Activated CD8-positive, alpha-beta T cell treated with anti-CD3 and anti-CD28 coated beads, Interleukin-2, amount 10 ng/mL, durations not matched to agents 7 days and 5 days (primary cell): Measurements from ENCODE around the gene XBP1. TPM values are rescaled to one million over a fixed set of nuclear protein-coding genes. Genes with fewer than 3 reads are reported as not detected.
A peak's percentile ranks its signal among the peaks of the same experiment; 100 is the strongest.
"Not testable (repeated sequence)": the region's sequence is repeated elsewhere in the genome, so short reads cannot be mapped to it uniquely, and the experiment has no call there.

Experiments
- ATAC-seq: fragments of 150-1000 bp; cut with Tn5 transposase; one replicate; pipeline ENCODE4 v1.10.0; 2021; ENCODE audit warnings: moderate library complexity
- CTCF ChIA-PET: fragments of 350-600 bp; sonication (Branson Sonifier 250); formaldehyde crosslinking; loops from one replicate; lab custom pipeline; 2021; ENCODE audit warnings: antibody characterized with exemption; lab: Charles Lee
- POLR2A ChIA-PET: fragments of 350-600 bp; sonication (Branson Sonifier 250); formaldehyde crosslinking; loops from one replicate; lab custom pipeline; 2021; ENCODE audit warnings: antibody characterized with exemption; lab: Charles Lee
- DNase-seq: peaks from one replicate; pipeline ENCODE4 v3.0.0-alpha.2; 2020
- H3K27ac Mint-ChIP-seq: one replicate; pipeline ENCODE4 v1.8.0; 2021; ENCODE audit warnings: mild to moderate bottlenecking, mixed read lengths
- H3K27me3 Mint-ChIP-seq: one replicate; pipeline ENCODE4 v1.8.0; 2021; ENCODE audit warnings: low read depth, mixed read lengths
- H3K36me3 Mint-ChIP-seq: one replicate; pipeline ENCODE4 v1.8.0; 2021; ENCODE audit warnings: low read depth, mixed read lengths
- H3K4me1 Mint-ChIP-seq: one replicate; pipeline ENCODE4 v1.8.0; 2021; ENCODE audit warnings: low read depth, mixed read lengths
- H3K4me3 Mint-ChIP-seq: one replicate; pipeline ENCODE4 v1.8.0; 2021; ENCODE audit warnings: mild to moderate bottlenecking, mixed read lengths
- H3K9me3 Mint-ChIP-seq: one replicate; pipeline ENCODE4 v1.8.0; 2022; ENCODE audit warnings: mixed read lengths; ENCODE audit not compliant: insufficient read depth
- total RNA-seq, 2 experiments: library from RNA; stranded (reverse); gene quantifications; one replicate each; pipeline ENCODE4 v1.2.3, GENCODE V29; 2021

Gene XBP1
- total RNA-seq, 2 experiments from 2014 or later, result 220 to 229 TPM

GRCh38 chr22:28831140-28832072 is 31.0 kb upstream of the XBP1 start:
- Mint-ChIP-seq H3K27me3 (no peaks in the 10 kb centered on the region), H3K4me3 (no peak overlapping the region), H3K4me1 (peaks cover 42% of the 10 kb centered on the region), H3K27ac (no peak overlapping the region), H3K9me3 (no peaks in the 10 kb centered on the region), H3K36me3 (peaks cover 32% of the 10 kb centered on the region)
- ChIA-PET POLR2A (no interaction called here), CTCF (interaction anchor here (0.8 to 5.4 kb wide), 7 partner anchors 24 to 231 kb away, joined by 3 to 63 read pairs (median 33); partner anchors contain the start of gene XBP1)
- ATAC-seq, result no peak
- no peak for DNase-seq

GRCh38 chr22:28830441-28830840 is 30.1 kb upstream of the XBP1 start:
- H3K4me3 Mint-ChIP-seq, result no peak overlapping the region
- no peak for ATAC-seq
- POLR2A ChIA-PET, result interaction anchor here (1.3 to 4.0 kb wide), 2 partner anchors 31 to 33 kb away, joined by 5 to 32 read pairs; partner anchors contain the start of gene XBP1
- no peak for DNase-seq
- no peaks in the 10 kb centered on the region for H3K9me3 Mint-ChIP-seq
- H3K27ac Mint-ChIP-seq, result no peak overlapping the region
- CTCF ChIA-PET, result interaction anchor here (0.7 to 5.4 kb wide), 19 partner anchors 8 to 230 kb away, joined by 3 to 63 read pairs (median 6); partner anchors contain the start of gene XBP1
- H3K36me3 Mint-ChIP-seq, result peaks cover 37% of the 10 kb centered on the region
- peaks cover 45% of the 10 kb centered on the region for H3K4me1 Mint-ChIP-seq
- no peaks in the 10 kb centered on the region for H3K27me3 Mint-ChIP-seq

- POLR2A ChIA-PET, result interaction anchor here (0.7 to 4.0 kb wide), 5 partner anchors 30 to 387 kb away, joined by 3 to 32 read pairs (median 4); partner anchors contain the start of gene XBP1
Measured at GRCh38 chr22:28829358-28830181, 29.2 kb upstream of the XBP1 start.

GRCh38 chr22:28826921-28827320 is 26.6 kb upstream of the XBP1 start:
- Mint-ChIP-seq H3K4me1 (peaks cover 55% of the 10 kb centered on the region), H3K27me3 (no peaks in the 10 kb centered on the region), H3K36me3 (peaks cover 39% of the 10 kb centered on the region), H3K27ac (peak overlapping the region; percentile 28), H3K4me3 (no peak overlapping the region), H3K9me3 (no peaks in the 10 kb centered on the region)
- POLR2A ChIA-PET, result interaction anchor here (2.2 to 4.0 kb wide), 2 partner anchors 16 to 27 kb away, joined by 14 to 32 read pairs; partner anchors contain the start of gene XBP1
- CTCF ChIA-PET, result interaction anchor here (0.8 to 4.3 kb wide), 5 partner anchors 14 to 38 kb away, joined by 3 to 63 read pairs (median 33); partner anchors contain the start of gene XBP1
- ATAC-seq, result no peak
- DNase-seq, result no peak

More at GRCh38 chr22:28829358-28830181, 29.2 kb upstream of the XBP1 start:
- ATAC-seq (peak; percentile 80), DNase-seq (peak; percentile 86)
- Mint-ChIP-seq H3K27me3 (no peaks in the 10 kb centered on the region), H3K9me3 (no peaks in the 10 kb centered on the region), H3K27ac (peak overlapping the region; percentile 55), H3K36me3 (peaks cover 39% of the 10 kb centered on the region), H3K4me1 (peaks cover 48% of the 10 kb centered on the region), H3K4me3 (no peak overlapping the region)
- CTCF ChIA-PET, result interaction anchor here (0.5 to 5.4 kb wide), 32 partner anchors 9 to 233 kb away, joined by 3 to 63 read pairs (median 6); partner anchors contain the start of genes CCDC117 and XBP1

GRCh38 chr22:28826430-28826829 is 26.1 kb upstream of the XBP1 start:
- ATAC-seq, H3K27me3 Mint-ChIP-seq, H3K27ac Mint-ChIP-seq, POLR2A ChIA-PET, H3K4me3 Mint-ChIP-seq, DNase-seq, CTCF ChIA-PET, H3K9me3 Mint-ChIP-seq: not testable (repeated sequence)
- Mint-ChIP-seq H3K4me1 (peaks cover 60% of the 10 kb centered on the region), H3K36me3 (peaks cover 44% of the 10 kb centered on the region)

GRCh38 chr22:28824455-28824854 is 24.1 kb upstream of the XBP1 start:
- not testable (repeated sequence) for DNase-seq, ATAC-seq, H3K27me3 Mint-ChIP-seq, H3K9me3 Mint-ChIP-seq, H3K27ac Mint-ChIP-seq, H3K4me3 Mint-ChIP-seq
- Mint-ChIP-seq H3K4me1 (peaks cover 64% of the 10 kb centered on the region), H3K36me3 (peaks cover 47% of the 10 kb centered on the region)
- POLR2A ChIA-PET, result interaction anchor here (1.0 kb wide), 1 partner anchor 25 kb away, joined by 7 read pairs; no protein-coding TSS in a partner anchor
- CTCF ChIA-PET, result interaction anchor here (3.8 kb wide), 1 partner anchor 13 kb away, joined by 23 read pairs; no protein-coding TSS in a partner anchor

GRCh38 chr22:28822930-28823551 is 22.7 kb upstream of the XBP1 start:
- no peaks in the 10 kb centered on the region for H3K27me3 Mint-ChIP-seq
- peaks cover 72% of the 10 kb centered on the region for H3K4me1 Mint-ChIP-seq
- ChIA-PET CTCF (interaction anchor here (1.0 to 3.8 kb wide), 7 partner anchors 11 to 38 kb away, joined by 3 to 23 read pairs (median 3); no protein-coding TSS in a partner anchor), POLR2A (interaction anchor here (0.6 to 2.4 kb wide), 3 partner anchors 12 to 88 kb away, joined by 3 to 20 read pairs (median 12); partner anchors contain the start of gene XBP1)
- H3K9me3 Mint-ChIP-seq, result no peaks in the 10 kb centered on the region
- DNase-seq (peak; percentile 68), ATAC-seq (peak; percentile 84)
- peak overlapping the region; percentile 36 for H3K4me3 Mint-ChIP-seq
- H3K36me3 Mint-ChIP-seq, result peaks cover 42% of the 10 kb centered on the region
- peak overlapping the region; percentile 88 for H3K27ac Mint-ChIP-seq

GRCh38 chr22:28821452-28821851 is 21.1 kb upstream of the XBP1 start:
- Mint-ChIP-seq H3K4me3 (no peak overlapping the region), H3K36me3 (peaks cover 33% of the 10 kb centered on the region), H3K9me3 (no peaks in the 10 kb centered on the region), H3K27me3 (no peaks in the 10 kb centered on the region), H3K4me1 (peaks cover 72% of the 10 kb centered on the region), H3K27ac (peak overlapping the region; percentile 39)
- CTCF ChIA-PET, result interaction anchor here (1.4 to 3.8 kb wide), 3 partner anchors 10 to 19 kb away, joined by 3 to 23 read pairs (median 7); no protein-coding TSS in a partner anchor
- DNase-seq (no peak), ATAC-seq (no peak)
- POLR2A ChIA-PET, result interaction anchor here (0.5 kb wide), 1 partner anchor 11 kb away, joined by 3 read pairs; no protein-coding TSS in a partner anchor

GRCh38 chr22:28820885-28821284 is 20.5 kb upstream of the XBP1 start:
- CTCF ChIA-PET, result interaction anchor here (2.1 to 3.8 kb wide), 4 partner anchors 8 to 21 kb away, joined by 7 to 23 read pairs (median 16); partner anchors contain the start of gene XBP1

More at GRCh38 chr22:28820885-28821284, 20.5 kb upstream of the XBP1 start:
- Mint-ChIP-seq H3K27ac (peak overlapping the region; percentile 25), H3K4me3 (no peak overlapping the region), H3K27me3 (no peaks in the 10 kb centered on the region), H3K36me3 (peaks cover 29% of the 10 kb centered on the region), H3K9me3 (no peaks in the 10 kb centered on the region), H3K4me1 (peaks cover 68% of the 10 kb centered on the region)
- POLR2A ChIA-PET, result interaction anchor here (0.5 to 3.3 kb wide), 2 partner anchors 11 to 20 kb away, joined by 3 to 25 read pairs; partner anchors contain the start of gene XBP1
- ATAC-seq, result no peak
- DNase-seq, result no peak
